ENCODE results near the gene SDK1. TPM values are rescaled to one million over a fixed set of nuclear protein-coding genes. Genes with fewer than 3 reads are reported as not detected.

The SDK1 gene
- total and polyA plus RNA-seq, 4 experiments from 2014 or later: 0.06 to 0.26 TPM; not detected in 2

- H3K27ac ChIP-seq (ENCODE audit: low read depth, low read length): no peak overlapping the region
- H3K4me3 Mint-ChIP-seq: no peak overlapping the region
- H3K27ac Mint-ChIP-seq: no peak overlapping the region
- H3K36me3 ChIP-seq (ENCODE audit: insufficient read depth, low read length): no peaks in the 10 kb centered on the region
- H3K36me3 Mint-ChIP-seq: no peaks in the 10 kb centered on the region
- H3K4me1 Mint-ChIP-seq: peaks cover 0 to 5% (median 2%) of the 10 kb centered on the region in 4 donors
- no peaks in the 10 kb centered on the region for H3K9me3 Mint-ChIP-seq
- peaks cover 0 to 2% of the 10 kb centered on the region in 2 donors for H3K27me3 Mint-ChIP-seq
- DNase-seq: no peak
- H3K27me3 ChIP-seq (ENCODE audit: insufficient read depth, low read length): no peaks in the 10 kb centered on the region
- ChIA-PET CTCF (ENCODE audit: partially characterized antibody) (no interaction called here), POLR2A (ENCODE audit: partially characterized antibody) (no interaction called here)
- no peaks in the 10 kb centered on the region for H3K9me3 ChIP-seq (ENCODE audit: control insufficient read depth in 1 of 2, low read length in 2 of 2)
- no peaks in the 10 kb centered on the region for H3K4me1 ChIP-seq (ENCODE audit: insufficient read depth, low read length)
- intact Hi-C loops (cut with micrococcal nuclease): no loop called here
- no peak overlapping the region for H3K4me3 ChIP-seq (ENCODE audit: low read length in 2 of 2)
These were observed 236.3 kb downstream of the SDK1 start for GRCh38 chr7:3537210-3537875.

GRCh38 chr7:3538041-3538440, 237.0 kb downstream of the SDK1 start:
- intact Hi-C loops (cut with micrococcal nuclease): no loop called here
- no peak overlapping the region for H3K27ac Mint-ChIP-seq
- POLR2A ChIA-PET (ENCODE audit: partially characterized antibody): no interaction called here
- Histone ChIP-seq H3K9me3 (ENCODE audit: control insufficient read depth in 1 of 2, low read length in 2 of 2) (no peaks in the 10 kb centered on the region), H3K36me3 (ENCODE audit: insufficient read depth, low read length) (no peaks in the 10 kb centered on the region), H3K4me3 (ENCODE audit: low read length in 2 of 2) (no peak overlapping the region), H3K27me3 (ENCODE audit: insufficient read depth, low read length) (no peaks in the 10 kb centered on the region), H3K27ac (ENCODE audit: low read depth, low read length) (no peak overlapping the region), H3K4me1 (ENCODE audit: insufficient read depth, low read length) (no peaks in the 10 kb centered on the region)
- CTCF ChIA-PET (ENCODE audit: partially characterized antibody): no interaction called here
- no peak for DNase-seq
- H3K4me3 Mint-ChIP-seq: no peak overlapping the region
- H3K27me3 Mint-ChIP-seq: peaks cover 0 to 2% of the 10 kb centered on the region in 2 donors
- peaks cover 0 to 5% (median 2%) of the 10 kb centered on the region in 4 donors for H3K4me1 Mint-ChIP-seq
- no peaks in the 10 kb centered on the region for H3K36me3 Mint-ChIP-seq
- H3K9me3 Mint-ChIP-seq: no peaks in the 10 kb centered on the region

DNA sequence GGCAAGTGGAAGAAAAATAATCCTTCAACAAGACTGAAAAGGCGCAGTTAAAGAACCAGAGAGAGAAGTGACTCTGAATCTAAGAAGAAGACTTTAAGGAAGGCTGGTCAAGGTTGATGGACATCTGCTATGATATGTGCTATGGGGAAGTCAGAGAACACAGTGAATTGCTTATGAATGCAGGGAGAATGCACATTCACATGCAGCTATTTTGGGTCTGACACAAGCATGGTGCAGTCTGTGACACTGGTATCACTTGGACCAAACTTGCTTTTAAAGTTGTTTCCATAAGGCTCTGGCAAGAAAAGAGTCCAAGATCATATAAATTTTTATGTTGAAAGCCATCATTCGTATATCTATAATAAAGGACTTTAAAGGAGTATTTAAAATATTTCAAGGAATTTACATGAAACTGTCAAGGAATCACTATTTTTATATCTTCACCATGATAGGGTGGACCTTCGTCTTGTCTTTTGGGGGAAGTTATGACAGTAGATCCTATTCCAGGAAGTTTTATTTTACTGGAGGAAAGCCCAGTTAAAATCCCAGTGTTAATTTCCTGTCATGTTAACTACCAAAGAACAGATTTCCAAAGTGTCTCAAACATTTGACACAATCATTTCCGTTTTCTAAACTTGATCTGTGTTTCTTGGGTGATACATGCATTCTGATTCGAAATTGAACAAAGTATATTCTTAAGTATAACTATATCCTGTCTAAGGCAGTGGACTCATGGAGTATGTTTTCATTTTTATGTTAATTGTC, 239.6 kb downstream of the SDK1 start:
- no peaks in the 10 kb centered on the region for H3K4me1 Mint-ChIP-seq
- H3K4me3 Mint-ChIP-seq: no peak overlapping the region

DNA sequence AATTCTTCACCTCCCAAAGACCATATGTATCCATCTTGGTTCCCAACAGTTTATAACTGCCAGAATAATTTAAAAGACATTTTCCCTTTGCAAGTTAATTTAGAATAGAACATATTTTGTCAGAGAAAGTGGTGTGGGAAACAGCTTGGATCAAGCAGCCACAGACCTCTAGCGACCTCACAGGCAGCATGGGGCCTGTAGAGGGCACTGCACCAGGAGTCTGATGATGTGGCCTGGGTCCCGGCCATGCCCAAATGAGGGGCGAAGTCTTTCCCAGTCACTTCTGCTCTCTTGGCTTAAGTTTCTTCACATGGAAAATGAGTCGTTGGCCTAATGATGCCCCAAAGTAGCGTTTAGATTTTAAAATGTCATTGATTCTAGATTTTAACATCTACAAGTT, 243.2 kb downstream of the SDK1 start:
- no peak for DNase-seq
- ChIA-PET POLR2A (ENCODE audit: partially characterized antibody) (no interaction called here), CTCF (ENCODE audit: partially characterized antibody) (no interaction called here)
- intact Hi-C loops (cut with micrococcal nuclease): no loop called here
- H3K27ac ChIP-seq (ENCODE audit: low read depth, low read length): no peak overlapping the region
- H3K9me3 ChIP-seq (ENCODE audit: control insufficient read depth in 1 of 2, low read length in 2 of 2): no peaks in the 10 kb centered on the region
- Mint-ChIP-seq H3K4me1 (no peaks in the 10 kb centered on the region), H3K27ac (no peak overlapping the region), H3K4me3 (no peak overlapping the region), H3K36me3 (no peaks in the 10 kb centered on the region), H3K9me3 (no peaks in the 10 kb centered on the region), H3K27me3 (peaks cover 0 to 3% of the 10 kb centered on the region in 2 donors)
- no peaks in the 10 kb centered on the region for H3K27me3 ChIP-seq (ENCODE audit: insufficient read depth, low read length)
- H3K4me3 ChIP-seq (ENCODE audit: low read length in 2 of 2): no peak overlapping the region
- no peaks in the 10 kb centered on the region for H3K4me1 ChIP-seq (ENCODE audit: insufficient read depth, low read length)
- no peaks in the 10 kb centered on the region for H3K36me3 ChIP-seq (ENCODE audit: insufficient read depth, low read length)

More for the DNA sequence above, 239.6 kb downstream of the SDK1 start:
- H3K9me3 ChIP-seq (ENCODE audit: control insufficient read depth in 1 of 2, low read length in 2 of 2): no peaks in the 10 kb centered on the region
- ChIA-PET POLR2A (ENCODE audit: partially characterized antibody) (no interaction called here), CTCF (ENCODE audit: partially characterized antibody) (no interaction called here)
- Mint-ChIP-seq H3K36me3 (no peaks in the 10 kb centered on the region), H3K27ac (no peak overlapping the region), H3K9me3 (no peaks in the 10 kb centered on the region), H3K27me3 (peaks cover 0 to 2% of the 10 kb centered on the region in 2 donors)
- intact Hi-C loops (cut with micrococcal nuclease): no loop called here
- H3K27me3 ChIP-seq (ENCODE audit: insufficient read depth, low read length): no peaks in the 10 kb centered on the region
- no peaks in the 10 kb centered on the region for H3K36me3 ChIP-seq (ENCODE audit: insufficient read depth, low read length)
- DNase-seq: no peak
- no peak overlapping the region for H3K4me3 ChIP-seq (ENCODE audit: low read length in 2 of 2)
- H3K4me1 ChIP-seq (ENCODE audit: insufficient read depth, low read length): no peaks in the 10 kb centered on the region
- H3K27ac ChIP-seq (ENCODE audit: low read depth, low read length): no peak overlapping the region

GRCh38 chr7:3548815-3549214, 247.8 kb downstream of the SDK1 start:
- H3K4me1 Mint-ChIP-seq: no peaks in the 10 kb centered on the region
- Histone ChIP-seq H3K27me3 (ENCODE audit: insufficient read depth, low read length) (no peaks in the 10 kb centered on the region), H3K36me3 (ENCODE audit: insufficient read depth, low read length) (no peaks in the 10 kb centered on the region), H3K9me3 (ENCODE audit: control insufficient read depth in 1 of 2, low read length in 2 of 2) (no peaks in the 10 kb centered on the region), H3K4me3 (ENCODE audit: low read length in 2 of 2) (no peak overlapping the region), H3K4me1 (ENCODE audit: insufficient read depth, low read length) (no peaks in the 10 kb centered on the region), H3K27ac (ENCODE audit: low read depth, low read length) (no peak overlapping the region)
- peaks cover 1 to 5% of the 10 kb centered on the region in 2 donors for H3K27me3 Mint-ChIP-seq
- DNase-seq: no peak
- intact Hi-C loops (cut with micrococcal nuclease): no loop called here
- H3K27ac Mint-ChIP-seq: no peak overlapping the region
- no peak overlapping the region for H3K4me3 Mint-ChIP-seq
- no peaks in the 10 kb centered on the region for H3K9me3 Mint-ChIP-seq
- H3K36me3 Mint-ChIP-seq: no peaks in the 10 kb centered on the region
- CTCF ChIA-PET (ENCODE audit: partially characterized antibody): interaction anchor here (1.7 kb wide), 1 partner anchor 27 kb away, joined by 3 read pairs; no protein-coding TSS in a partner anchor
- POLR2A ChIA-PET (ENCODE audit: partially characterized antibody): no interaction called here

DNA sequence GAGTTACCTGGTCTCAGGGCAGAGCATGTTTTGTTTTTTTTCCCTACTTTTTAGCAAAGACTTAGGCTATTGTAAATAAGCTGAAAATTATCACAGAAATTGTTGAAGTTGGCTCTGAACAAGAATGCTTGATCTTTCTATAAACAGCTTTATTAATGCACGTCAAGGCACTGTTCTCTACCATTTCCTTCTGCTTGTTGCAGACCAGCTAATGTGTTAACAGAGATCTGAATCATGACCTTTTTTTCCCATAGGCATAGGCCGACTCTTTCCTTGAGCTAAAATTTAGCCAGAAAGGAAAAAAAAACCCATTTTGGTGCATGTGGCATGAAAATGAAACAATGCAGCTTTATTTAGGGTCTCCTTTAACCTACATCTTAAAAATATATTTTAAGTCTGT, 248.5 kb downstream of the SDK1 start:
- Histone ChIP-seq H3K36me3 (ENCODE audit: insufficient read depth, low read length) (no peaks in the 10 kb centered on the region), H3K27ac (ENCODE audit: low read depth, low read length) (no peak overlapping the region), H3K9me3 (ENCODE audit: control insufficient read depth in 1 of 2, low read length in 2 of 2) (no peaks in the 10 kb centered on the region), H3K27me3 (ENCODE audit: insufficient read depth, low read length) (no peaks in the 10 kb centered on the region), H3K4me1 (ENCODE audit: insufficient read depth, low read length) (no peaks in the 10 kb centered on the region), H3K4me3 (ENCODE audit: low read length in 2 of 2) (no peak overlapping the region)
- no peak overlapping the region for H3K4me3 Mint-ChIP-seq
- no peak overlapping the region for H3K27ac Mint-ChIP-seq
- H3K36me3 Mint-ChIP-seq: no peaks in the 10 kb centered on the region
- H3K9me3 Mint-ChIP-seq: peaks cover 0 to 2% (median 0%) of the 10 kb centered on the region in 8 donors
- DNase-seq: no peak
- H3K4me1 Mint-ChIP-seq: no peaks in the 10 kb centered on the region
- POLR2A ChIA-PET (ENCODE audit: partially characterized antibody): no interaction called here
- CTCF ChIA-PET (ENCODE audit: partially characterized antibody): interaction anchor here (1.7 kb wide), 1 partner anchor 27 kb away, joined by 3 read pairs; no protein-coding TSS in a partner anchor
- H3K27me3 Mint-ChIP-seq: peaks cover 1 to 5% of the 10 kb centered on the region in 2 donors
- intact Hi-C loops (cut with micrococcal nuclease): no loop called here

DNA sequence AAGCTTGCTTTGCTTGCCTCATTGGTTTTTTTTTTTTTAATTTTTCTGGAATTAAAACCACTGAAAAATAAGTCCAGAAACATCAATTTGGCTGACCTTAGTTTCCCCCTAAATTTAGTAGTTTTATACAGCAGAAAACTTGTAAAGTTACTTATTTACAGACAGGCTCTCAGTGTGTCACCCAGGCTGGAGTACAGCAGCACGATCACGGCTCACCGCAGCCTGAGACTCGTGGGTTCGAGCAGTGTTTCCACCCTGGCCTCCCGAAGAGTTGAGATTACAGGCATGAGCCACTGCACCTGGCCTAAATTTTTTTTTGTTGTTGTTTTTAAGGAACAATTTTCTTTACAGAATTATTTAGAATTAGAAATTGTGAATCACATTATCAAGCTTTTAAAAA, 250.5 kb downstream of the SDK1 start:
- no peak for DNase-seq
- no peaks in the 10 kb centered on the region for H3K27me3 ChIP-seq (ENCODE audit: insufficient read depth, low read length)
- H3K27me3 Mint-ChIP-seq: peaks cover 4 to 7% of the 10 kb centered on the region in 2 donors
- intact Hi-C loops (cut with micrococcal nuclease): no loop called here
- no peak overlapping the region for H3K27ac Mint-ChIP-seq
- H3K4me1 Mint-ChIP-seq: no peaks in the 10 kb centered on the region
- no peak overlapping the region for H3K4me3 Mint-ChIP-seq
- no peak overlapping the region for H3K27ac ChIP-seq (ENCODE audit: low read depth, low read length)
- no peaks in the 10 kb centered on the region for H3K9me3 ChIP-seq (ENCODE audit: control insufficient read depth in 1 of 2, low read length in 2 of 2)
- peaks cover 0 to 2% (median 0%) of the 10 kb centered on the region in 8 donors for H3K9me3 Mint-ChIP-seq
- no peaks in the 10 kb centered on the region for H3K36me3 Mint-ChIP-seq
- ChIA-PET CTCF (ENCODE audit: partially characterized antibody) (no interaction called here), POLR2A (ENCODE audit: partially characterized antibody) (no interaction called here)
- no peak overlapping the region for H3K4me3 ChIP-seq (ENCODE audit: low read length in 2 of 2)
- H3K36me3 ChIP-seq (ENCODE audit: insufficient read depth, low read length): no peaks in the 10 kb centered on the region
- no peaks in the 10 kb centered on the region for H3K4me1 ChIP-seq (ENCODE audit: insufficient read depth, low read length)

All from CD4-positive, alpha-beta memory T cell (primary cell).